GM12874 (cell line): ENCODE measurements around the gene MAX.

Experiments
- CTCF ChIP-seq: IDR thresholded peaks from 2 replicates; pipeline ENCODE4 v1.5.1; 2011; ENCODE audit warnings: low read depth, mild to moderate bottlenecking, control low read depth, low read length, moderate library complexity; ENCODE audit not compliant: insufficient read depth

MAX gene

GRCh38 chr14:65075628-65076325, 26.5 kb downstream of the MAX start:
- no peak for TF ChIP-seq CTCF

GRCh38 chr14:65074449-65075150, 27.7 kb downstream of the MAX start:
- TF ChIP-seq CTCF, result no peak

- no peak for TF ChIP-seq CTCF
These were observed 28.6 kb downstream of the MAX start for GRCh38 chr14:65073605-65074201.

GRCh38 chr14:65072937-65073336, 29.4 kb downstream of the MAX start:
- TF ChIP-seq CTCF, result no peak

- no peak for TF ChIP-seq CTCF
These were observed 30.1 kb downstream of the MAX start for GRCh38 chr14:65072256-65072655.

GRCh38 chr14:65071544-65071943, 30.8 kb downstream of the MAX start:
- no peak for TF ChIP-seq CTCF

GRCh38 chr14:65070471-65070976, 31.8 kb downstream of the MAX start:
- TF ChIP-seq CTCF, result no peak
